ENCODE data around the gene CYTIP. TPM values are rescaled to one million over a fixed set of nuclear protein-coding genes. Genes with fewer than 3 reads are reported as not detected.

The CYTIP gene
- 72.2 and 97.7 TPM in 2 replicates for total RNA-seq (2014; rRNA removed; shearing (Covaris generic); ENCODE audit: low replicate concordance)

GRCh38 chr2:157443795-157444640, at the start of gene CYTIP:
CYTIP (minus strand) TSS chr2:157444089; CDS start chr2:157444020, 69 bp downstream.
- H3K9ac ChIP-seq (ENCODE audit: low read length): peak within 1 kb of the TSS; percentile 81
- no peaks in the 10 kb centered on the region for H3K27me3 ChIP-seq (ENCODE audit: low read length)
- H3K79me2 ChIP-seq (ENCODE audit: low read length): peaks cover 48% of the 10 kb centered on the region
- no peaks in the 10 kb centered on the region for H3K9me2 ChIP-seq (replicated peaks; ENCODE audit: insufficient read depth, low read length)
- H3K4me3 ChIP-seq (ENCODE audit: low read length): peak within 1 kb of the TSS; percentile 80
- peak; percentile 91 for DNase-seq
- no peaks in the 10 kb centered on the region for H3K36me3 ChIP-seq (ENCODE audit: insufficient read depth, low read length)
- H2AFZ ChIP-seq (ENCODE audit: low read length): peak within 1 kb of the TSS; percentile 81
- H3K4me2 ChIP-seq (ENCODE audit: low read depth, low read length, poor library complexity, severe bottlenecking): peak within 1 kb of the TSS; percentile 97
- peaks cover 62% of the 10 kb centered on the region for H3K4me1 ChIP-seq (ENCODE audit: low read length)
- H3K27ac ChIP-seq (ENCODE audit: low read length): peak within 1 kb of the TSS; percentile 92
- no peaks in the 10 kb centered on the region for H3K9me3 ChIP-seq (ENCODE audit: low read length)
- H4K20me1 ChIP-seq (ENCODE audit: insufficient read depth, low read depth, low read length): no peaks in the 10 kb centered on the region

GRCh38 chr2:157492189-157492773, 48.4 kb upstream of the CYTIP start:
- no peak overlapping the region for H2AFZ ChIP-seq (ENCODE audit: low read length)
- no peaks in the 10 kb centered on the region for H4K20me1 ChIP-seq (ENCODE audit: insufficient read depth, low read depth, low read length)
- no peak overlapping the region for H3K27ac ChIP-seq (ENCODE audit: low read length)
- H3K4me1 ChIP-seq (ENCODE audit: low read length): no peaks in the 10 kb centered on the region
- H3K36me3 ChIP-seq (ENCODE audit: insufficient read depth, low read length): no peaks in the 10 kb centered on the region
- H3K79me2 ChIP-seq (ENCODE audit: low read length): no peaks in the 10 kb centered on the region
- H3K9me3 ChIP-seq (ENCODE audit: low read length): no peaks in the 10 kb centered on the region
- peak; percentile 84 for DNase-seq
- H3K9ac ChIP-seq (ENCODE audit: low read length): no peak overlapping the region
- no peaks in the 10 kb centered on the region for H3K9me2 ChIP-seq (replicated peaks; ENCODE audit: insufficient read depth, low read length)
- no peaks in the 10 kb centered on the region for H3K27me3 ChIP-seq (ENCODE audit: low read length)
- H3K4me2 ChIP-seq (ENCODE audit: low read depth, low read length, poor library complexity, severe bottlenecking): no peak overlapping the region
- H3K4me3 ChIP-seq (ENCODE audit: low read length): no peak overlapping the region

- Histone ChIP-seq H2AFZ (ENCODE audit: low read length) (no peak overlapping the region), H3K27ac (ENCODE audit: low read length) (no peak overlapping the region), H3K27me3 (ENCODE audit: low read length) (no peaks in the 10 kb centered on the region), H3K4me2 (ENCODE audit: low read depth, low read length, poor library complexity, severe bottlenecking) (no peak overlapping the region), H3K4me1 (ENCODE audit: low read length) (peaks cover 9% of the 10 kb centered on the region), H3K36me3 (ENCODE audit: insufficient read depth, low read length) (no peaks in the 10 kb centered on the region), H3K9me2 (replicated peaks; ENCODE audit: insufficient read depth, low read length) (no peaks in the 10 kb centered on the region), H3K9me3 (ENCODE audit: low read length) (no peaks in the 10 kb centered on the region), H3K79me2 (ENCODE audit: low read length) (no peaks in the 10 kb centered on the region), H4K20me1 (ENCODE audit: insufficient read depth, low read depth, low read length) (no peaks in the 10 kb centered on the region), H3K4me3 (ENCODE audit: low read length) (no peak overlapping the region), H3K9ac (ENCODE audit: low read length) (no peak overlapping the region)
- no peak for DNase-seq
Measured at GRCh38 chr2:157489983-157490382, 46.1 kb upstream of the CYTIP start.

- no peaks in the 10 kb centered on the region for H3K9me2 ChIP-seq (replicated peaks; ENCODE audit: insufficient read depth, low read length)
- H3K27ac ChIP-seq (ENCODE audit: low read length): no peak overlapping the region
- H3K79me2 ChIP-seq (ENCODE audit: low read length): no peaks in the 10 kb centered on the region
- peaks cover 9% of the 10 kb centered on the region for H3K4me1 ChIP-seq (ENCODE audit: low read length)
- H3K4me3 ChIP-seq (ENCODE audit: low read length): no peak overlapping the region
- H3K9me3 ChIP-seq (ENCODE audit: low read length): no peaks in the 10 kb centered on the region
- H3K4me2 ChIP-seq (ENCODE audit: low read depth, low read length, poor library complexity, severe bottlenecking): no peak overlapping the region
- no peaks in the 10 kb centered on the region for H3K36me3 ChIP-seq (ENCODE audit: insufficient read depth, low read length)
- H4K20me1 ChIP-seq (ENCODE audit: insufficient read depth, low read depth, low read length): no peaks in the 10 kb centered on the region
- DNase-seq: no peak
- no peak overlapping the region for H3K9ac ChIP-seq (ENCODE audit: low read length)
- no peaks in the 10 kb centered on the region for H3K27me3 ChIP-seq (ENCODE audit: low read length)
- no peak overlapping the region for H2AFZ ChIP-seq (ENCODE audit: low read length)
Measured at GRCh38 chr2:157488877-157489276, 45.0 kb upstream of the CYTIP start.

DNA sequence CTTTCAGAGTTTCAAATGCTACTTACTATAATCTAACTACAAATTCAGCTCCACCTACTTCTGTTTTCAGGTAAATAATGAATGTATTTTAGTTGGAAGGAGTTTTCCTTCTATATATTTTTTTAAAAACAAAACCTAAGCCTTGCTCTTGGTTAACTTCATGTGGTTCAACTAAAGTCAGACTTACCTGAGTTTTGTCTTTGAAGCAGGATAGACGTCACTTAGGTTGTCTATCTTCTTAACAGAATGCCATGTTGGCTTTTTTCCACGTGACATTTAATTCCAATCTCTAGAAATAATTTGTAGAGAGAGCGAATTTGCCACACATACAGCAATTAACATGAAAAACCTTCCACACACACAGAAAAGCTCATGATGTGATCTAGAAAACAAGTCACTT, 43.9 kb upstream of the CYTIP start:
- Histone ChIP-seq H3K27ac (ENCODE audit: low read length) (no peak overlapping the region), H3K9me2 (replicated peaks; ENCODE audit: insufficient read depth, low read length) (no peaks in the 10 kb centered on the region), H2AFZ (ENCODE audit: low read length) (no peak overlapping the region), H3K9me3 (ENCODE audit: low read length) (no peaks in the 10 kb centered on the region), H3K4me1 (ENCODE audit: low read length) (peaks cover 9% of the 10 kb centered on the region), H3K27me3 (ENCODE audit: low read length) (no peaks in the 10 kb centered on the region), H3K9ac (ENCODE audit: low read length) (no peak overlapping the region), H3K4me2 (ENCODE audit: low read depth, low read length, poor library complexity, severe bottlenecking) (no peak overlapping the region), H4K20me1 (ENCODE audit: insufficient read depth, low read depth, low read length) (no peaks in the 10 kb centered on the region), H3K36me3 (ENCODE audit: insufficient read depth, low read length) (no peaks in the 10 kb centered on the region), H3K4me3 (ENCODE audit: low read length) (no peak overlapping the region), H3K79me2 (ENCODE audit: low read length) (no peaks in the 10 kb centered on the region)
- no peak for DNase-seq

DNA sequence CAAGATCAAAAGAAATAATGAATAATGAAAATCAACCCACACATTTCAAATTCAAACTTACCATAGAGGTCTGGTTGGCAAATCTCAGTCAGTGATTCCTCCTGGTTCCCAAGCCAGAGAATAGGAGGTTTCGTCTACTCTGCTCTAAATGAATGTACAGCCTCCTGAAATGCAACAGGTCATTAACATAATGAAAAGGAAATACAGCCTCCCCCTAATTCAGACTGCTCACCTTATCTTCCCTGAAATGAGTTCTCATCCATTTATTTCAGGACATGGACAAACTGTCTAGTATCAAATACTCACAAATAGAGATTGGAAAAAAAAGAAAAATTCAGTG, 43.4 kb upstream of the CYTIP start:
- DNase-seq: no peak
- H3K9ac ChIP-seq (ENCODE audit: low read length): no peak overlapping the region
- H4K20me1 ChIP-seq (ENCODE audit: insufficient read depth, low read depth, low read length): no peaks in the 10 kb centered on the region
- peaks cover 9% of the 10 kb centered on the region for H3K4me1 ChIP-seq (ENCODE audit: low read length)
- no peak overlapping the region for H3K27ac ChIP-seq (ENCODE audit: low read length)
- no peaks in the 10 kb centered on the region for H3K36me3 ChIP-seq (ENCODE audit: insufficient read depth, low read length)
- H3K27me3 ChIP-seq (ENCODE audit: low read length): no peaks in the 10 kb centered on the region
- H3K4me2 ChIP-seq (ENCODE audit: low read depth, low read length, poor library complexity, severe bottlenecking): no peak overlapping the region
- H2AFZ ChIP-seq (ENCODE audit: low read length): no peak overlapping the region
- H3K4me3 ChIP-seq (ENCODE audit: low read length): no peak overlapping the region
- H3K9me3 ChIP-seq (ENCODE audit: low read length): no peaks in the 10 kb centered on the region
- H3K9me2 ChIP-seq (replicated peaks; ENCODE audit: insufficient read depth, low read length): no peaks in the 10 kb centered on the region
- H3K79me2 ChIP-seq (ENCODE audit: low read length): no peaks in the 10 kb centered on the region

- no peak overlapping the region for H3K9ac ChIP-seq (ENCODE audit: low read length)
- no peaks in the 10 kb centered on the region for H3K79me2 ChIP-seq (ENCODE audit: low read length)
- no peak overlapping the region for H3K27ac ChIP-seq (ENCODE audit: low read length)
- H3K4me1 ChIP-seq (ENCODE audit: low read length): peaks cover 9% of the 10 kb centered on the region
- H3K27me3 ChIP-seq (ENCODE audit: low read length): no peaks in the 10 kb centered on the region
- H3K4me3 ChIP-seq (ENCODE audit: low read length): no peak overlapping the region
- H3K36me3 ChIP-seq (ENCODE audit: insufficient read depth, low read length): no peaks in the 10 kb centered on the region
- DNase-seq: no peak
- no peak overlapping the region for H3K4me2 ChIP-seq (ENCODE audit: low read depth, low read length, poor library complexity, severe bottlenecking)
- H3K9me2 ChIP-seq (replicated peaks; ENCODE audit: insufficient read depth, low read length): no peaks in the 10 kb centered on the region
- no peaks in the 10 kb centered on the region for H3K9me3 ChIP-seq (ENCODE audit: low read length)
- H2AFZ ChIP-seq (ENCODE audit: low read length): no peak overlapping the region
- no peaks in the 10 kb centered on the region for H4K20me1 ChIP-seq (ENCODE audit: insufficient read depth, low read depth, low read length)
Measured at GRCh38 chr2:157486596-157487270, 42.8 kb upstream of the CYTIP start.
